Measurements from ENCODE around the gene KHDC1. TPM values are rescaled to one million over a fixed set of nuclear protein-coding genes. Genes with fewer than 3 reads are reported as not detected.
"Not testable (repeated sequence)": the region's sequence is repeated elsewhere in the genome, so short reads cannot be mapped to it uniquely, and the experiment has no call there.

Gene KHDC1, protein sequence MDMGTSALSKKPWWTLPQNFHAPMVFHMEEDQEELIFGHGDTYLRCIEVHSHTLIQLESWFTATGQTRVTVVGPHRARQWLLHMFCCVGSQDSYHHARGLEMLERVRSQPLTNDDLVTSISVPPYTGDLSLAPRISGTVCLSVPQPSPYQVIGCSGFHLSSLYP
- total RNA-seq, result 1 to 10 TPM in 1 of 2 donors, under 1 TPM in 1; 0.69 to 1.8 TPM

DNA sequence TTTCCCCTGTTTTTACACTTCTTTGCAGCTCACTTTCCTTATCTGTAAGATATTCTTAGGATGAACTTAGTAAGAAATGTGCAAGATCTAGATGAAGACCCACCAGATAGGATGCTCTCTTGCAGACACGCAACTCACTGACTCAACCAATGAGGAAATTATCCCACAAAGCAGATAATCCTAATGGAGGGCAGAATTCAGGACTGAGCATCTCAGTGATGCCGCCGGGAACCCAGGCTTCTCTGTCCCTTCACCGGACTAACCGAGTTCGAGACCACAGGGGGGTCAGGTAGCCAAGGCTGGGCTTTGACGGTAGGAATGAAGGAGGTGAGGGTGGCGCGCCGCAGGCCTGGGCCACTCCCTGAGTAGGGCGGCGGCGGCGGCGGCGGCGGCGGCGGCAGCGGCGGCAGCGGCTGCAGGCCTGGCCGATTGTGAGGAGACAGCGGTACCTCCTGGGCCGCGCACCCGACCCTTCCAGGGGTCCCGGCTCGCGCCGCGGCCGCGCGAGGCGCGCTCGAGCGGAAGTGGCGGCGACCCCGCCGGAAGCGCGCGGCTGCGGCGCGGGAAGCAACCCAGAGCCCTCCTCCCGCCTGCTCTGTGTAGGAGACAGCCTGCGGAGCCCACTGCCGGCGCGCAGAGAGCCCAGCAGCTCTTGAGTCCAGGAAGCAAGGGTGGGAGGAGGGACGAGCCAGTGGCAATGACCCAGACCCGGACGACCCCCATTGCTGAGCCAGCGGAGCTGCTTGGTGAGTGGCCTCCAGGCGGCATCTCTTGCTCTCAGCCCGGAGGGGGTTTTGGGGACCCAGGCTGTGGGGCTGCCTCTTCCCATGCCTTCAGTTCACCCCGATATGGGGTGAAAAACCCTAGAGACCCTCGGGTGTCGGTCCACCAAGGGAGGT is at the start of gene KHDC1:
Gene KHDC1, minus strand, starts transcription at position 526 of the 899 bp plus-strand sequence. CDS start 20,679 bp downstream, outside the sequence.
- Histone ChIP-seq H3K4me1 (no peaks in the 10 kb centered on the region), H3K9ac (ENCODE audit: low read depth in 2 of 2, low read length in 2 of 2) (peak within 1 kb of the TSS; percentile 53 to 60), H3K9me3 (no peaks in the 10 kb centered on the region), H3K27ac (no peak within 1 kb of the TSS), H3K36me3 (no peaks in the 10 kb centered on the region), H3K27me3 (no peaks in the 10 kb centered on the region), H3K4me3 (peak within 1 kb of the TSS; percentile 74)
- no peak for TF ChIP-seq CTCF (IDR thresholded peaks at IDR 0.05)
- peak; percentile 25 for DNase-seq
- intact Hi-C loops (cut with DNase I), result no loop called here

DNA sequence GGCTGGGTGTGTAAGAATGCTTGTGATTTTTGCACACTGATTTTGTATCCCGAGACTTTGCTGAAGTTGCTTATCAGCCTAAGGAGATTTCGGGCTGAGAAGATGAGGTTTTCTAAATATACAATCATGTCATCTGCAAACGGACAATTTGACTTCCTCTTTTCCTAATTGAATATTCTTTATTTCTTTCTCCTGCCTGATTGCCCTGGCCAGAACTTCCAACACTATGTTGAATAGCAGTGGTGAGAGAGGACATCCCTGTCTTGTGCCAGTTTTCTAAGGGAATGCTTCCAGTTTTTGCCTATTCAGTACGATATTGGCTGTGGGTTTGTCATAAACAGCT is 47.5 kb upstream of the KHDC1 start:
- intact Hi-C loops (cut with DNase I); H3K4me1 ChIP-seq; H3K9me3 ChIP-seq; DNase-seq; H3K36me3 ChIP-seq; H3K27ac ChIP-seq: not testable (repeated sequence)
- peak overlapping the region; percentile 33 for H3K4me3 ChIP-seq
- H3K27me3 ChIP-seq, result peaks cover 11% of the 10 kb centered on the region
- H3K9ac ChIP-seq (ENCODE audit: low read depth in 2 of 2, low read length in 2 of 2), result peak overlapping the region in 1 of 2 donors; percentile 15

DNA sequence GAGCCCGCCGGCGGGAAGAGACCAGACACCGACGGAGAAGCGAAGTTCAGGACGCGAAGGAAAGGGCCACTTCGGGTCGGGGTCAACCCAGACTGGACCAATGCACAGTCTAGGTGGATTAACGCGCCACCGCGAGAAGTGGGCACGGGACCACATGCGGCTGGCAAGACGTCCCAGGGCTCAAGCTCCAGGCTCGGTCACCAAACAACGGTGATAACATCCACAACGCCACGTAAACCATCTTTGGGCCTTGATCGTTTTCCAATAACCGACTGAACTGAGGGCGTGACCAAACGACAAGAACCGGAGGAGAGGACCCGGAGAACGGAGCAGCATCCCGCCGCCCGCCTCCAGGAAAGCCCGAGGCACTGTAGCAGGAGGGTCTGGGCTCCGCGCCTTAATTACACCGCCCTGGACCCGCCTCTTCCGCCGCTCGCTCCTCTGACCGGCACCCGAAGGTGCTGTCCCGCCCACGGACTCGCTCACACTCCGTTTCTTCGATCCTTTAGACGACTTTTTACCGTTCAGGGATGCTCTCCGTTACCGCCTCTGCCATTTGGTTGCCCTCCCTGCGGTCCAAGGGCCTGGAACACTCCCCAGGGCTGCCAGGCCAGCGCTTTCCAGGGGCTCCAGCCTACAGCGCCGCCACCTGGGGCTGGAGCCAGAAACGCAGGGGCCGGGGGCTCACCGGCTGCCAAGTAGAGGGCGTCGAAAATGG is 46.9 kb upstream of the KHDC1 start:
- H3K4me3 ChIP-seq, result peak overlapping the region; percentile 33
- H3K9me3 ChIP-seq, result no peaks in the 10 kb centered on the region
- peak overlapping the region; percentile 15 to 67 for H3K9ac ChIP-seq (ENCODE audit: low read depth in 2 of 2, low read length in 2 of 2)
- peak; percentile 69 for DNase-seq
- peaks cover 6% of the 10 kb centered on the region for H3K27me3 ChIP-seq
- no peaks in the 10 kb centered on the region for H3K36me3 ChIP-seq
- TF ChIP-seq CTCF (IDR thresholded peaks at IDR 0.05), result no peak
- H3K4me1 ChIP-seq, result no peaks in the 10 kb centered on the region
- no peak overlapping the region for H3K27ac ChIP-seq
- intact Hi-C loops (cut with DNase I), result no loop called here

GRCh38 chr6:73309535-73309784 is 46.5 kb upstream of the KHDC1 start:
- Histone ChIP-seq H3K27ac (no peak overlapping the region), H3K36me3 (no peaks in the 10 kb centered on the region), H3K4me1 (no peaks in the 10 kb centered on the region), H3K9ac (ENCODE audit: low read depth in 2 of 2, low read length in 2 of 2) (peak overlapping the region; percentile 15 to 67), H3K4me3 (peak overlapping the region; percentile 33), H3K27me3 (peaks cover 1% of the 10 kb centered on the region), H3K9me3 (no peaks in the 10 kb centered on the region)
- TF ChIP-seq CTCF (IDR thresholded peaks at IDR 0.05), result no peak
- intact Hi-C loops (cut with DNase I), result no loop called here
- peak; percentile 42 for DNase-seq

DNA sequence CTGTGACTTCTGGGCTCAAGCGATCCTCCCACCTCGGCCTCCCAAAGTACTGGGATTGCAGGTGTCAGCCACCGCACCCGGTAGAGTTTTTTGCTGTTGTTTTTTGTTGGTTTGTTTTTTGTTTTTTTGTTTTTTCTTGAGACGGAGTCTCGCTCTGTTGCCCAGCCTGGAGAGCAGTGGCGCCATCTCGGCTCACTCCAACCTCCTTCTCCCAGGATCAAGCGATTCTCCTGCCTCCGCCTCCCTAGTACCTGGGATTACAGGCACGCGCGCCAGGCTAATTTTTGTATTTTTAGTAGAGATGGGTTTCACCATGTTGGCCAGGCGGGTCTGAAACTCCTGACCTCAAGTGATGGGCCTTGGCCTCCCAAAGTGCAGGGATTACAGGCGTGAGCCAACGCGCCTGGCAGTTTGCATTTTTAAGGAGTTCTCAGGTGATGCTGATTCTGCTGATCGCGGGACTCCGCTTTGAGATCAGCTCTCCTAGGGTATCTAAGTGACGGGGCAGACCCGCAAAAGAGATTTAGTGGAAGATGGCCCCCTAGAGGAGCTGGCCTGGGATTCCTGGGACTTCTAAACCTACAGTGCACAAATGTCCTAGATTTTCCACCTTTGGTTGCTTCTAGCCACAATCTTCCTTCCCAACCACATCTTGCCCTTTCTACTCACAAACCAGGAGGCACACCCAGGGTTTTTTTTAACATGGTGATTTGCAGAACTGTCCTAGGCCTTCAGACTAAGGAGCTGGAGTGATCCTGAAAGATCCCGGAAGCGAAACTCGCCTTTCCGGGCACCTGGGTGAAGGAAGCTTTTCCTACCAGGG is 45.9 kb upstream of the KHDC1 start:
- no peak for DNase-seq
- Histone ChIP-seq H3K4me1 (no peaks in the 10 kb centered on the region), H3K27me3 (no peaks in the 10 kb centered on the region), H3K9ac (ENCODE audit: low read depth in 2 of 2, low read length in 2 of 2) (peak overlapping the region in 1 of 2 donors; percentile 15), H3K4me3 (peak overlapping the region; percentile 33), H3K36me3 (no peaks in the 10 kb centered on the region), H3K27ac (no peak overlapping the region), H3K9me3 (no peaks in the 10 kb centered on the region)
- intact Hi-C loops (cut with DNase I), result no loop called here
- TF ChIP-seq CTCF (IDR thresholded peaks at IDR 0.05), result no peak

- H3K9me3 ChIP-seq; H3K9ac ChIP-seq (ENCODE audit: low read depth in 2 of 2, low read length in 2 of 2); H3K27me3 ChIP-seq; intact Hi-C loops (cut with DNase I); H3K36me3 ChIP-seq; DNase-seq; H3K4me1 ChIP-seq; H3K27ac ChIP-seq; H3K4me3 ChIP-seq: not testable (repeated sequence)
Observed at GRCh38 chr6:73303773-73304172, 40.8 kb upstream of the KHDC1 start.
